ENCODE data around the gene AK2. TPM values are rescaled to one million over a fixed set of nuclear protein-coding genes. Genes with fewer than 3 reads are reported as not detected.

AK2 gene
- total RNA-seq, result 90.1 TPM

DNA sequence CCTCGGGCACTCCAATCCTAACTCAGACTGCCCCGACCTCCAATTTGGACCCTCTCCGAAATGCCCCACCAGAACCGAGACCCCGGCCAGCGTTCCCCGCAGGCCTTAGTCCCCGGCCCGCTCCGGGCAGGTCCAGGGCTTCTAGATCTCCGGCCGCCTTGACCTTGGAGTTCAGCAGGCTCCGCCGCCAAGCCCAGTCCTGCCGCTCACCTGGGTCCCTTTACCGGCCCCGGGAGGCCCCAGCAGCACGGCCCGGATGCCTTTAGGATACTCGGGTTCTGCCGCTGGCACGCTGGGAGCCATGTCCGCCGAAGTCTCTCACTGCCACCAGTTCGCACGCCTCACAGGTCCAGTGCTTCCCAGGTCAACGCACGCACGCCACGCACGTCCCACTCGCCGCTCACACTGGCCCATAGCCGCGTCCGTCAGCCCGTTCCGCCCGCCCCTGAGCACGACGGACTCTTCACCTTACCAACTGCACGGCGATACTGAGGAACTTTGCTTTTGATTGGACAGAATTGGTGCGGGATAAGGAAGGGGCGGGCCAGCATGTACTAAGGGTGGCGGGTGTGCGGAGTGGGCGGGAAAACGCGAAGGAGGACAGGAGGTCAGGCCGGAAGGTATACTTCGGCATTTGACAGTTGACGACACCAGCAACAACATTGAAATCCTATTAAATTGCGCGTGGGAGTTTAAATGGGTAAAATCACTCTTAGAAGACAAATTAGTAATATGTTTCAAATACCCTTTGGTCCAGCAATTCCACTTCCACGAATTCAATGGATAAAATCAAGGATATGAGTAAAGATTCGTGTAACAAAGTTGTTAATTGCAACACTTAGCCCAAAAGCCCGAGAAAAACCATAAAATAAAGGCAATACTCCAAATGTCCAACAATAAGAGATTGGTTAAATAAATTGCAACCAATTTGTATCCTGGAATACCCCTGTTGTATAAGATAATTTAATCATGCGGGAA is at the start of gene AK2:
Gene AK2, minus strand, starts transcription at position 358 of the 978 bp plus-strand sequence. Its CDS starts 55 bp downstream, at position 303.

DNA sequence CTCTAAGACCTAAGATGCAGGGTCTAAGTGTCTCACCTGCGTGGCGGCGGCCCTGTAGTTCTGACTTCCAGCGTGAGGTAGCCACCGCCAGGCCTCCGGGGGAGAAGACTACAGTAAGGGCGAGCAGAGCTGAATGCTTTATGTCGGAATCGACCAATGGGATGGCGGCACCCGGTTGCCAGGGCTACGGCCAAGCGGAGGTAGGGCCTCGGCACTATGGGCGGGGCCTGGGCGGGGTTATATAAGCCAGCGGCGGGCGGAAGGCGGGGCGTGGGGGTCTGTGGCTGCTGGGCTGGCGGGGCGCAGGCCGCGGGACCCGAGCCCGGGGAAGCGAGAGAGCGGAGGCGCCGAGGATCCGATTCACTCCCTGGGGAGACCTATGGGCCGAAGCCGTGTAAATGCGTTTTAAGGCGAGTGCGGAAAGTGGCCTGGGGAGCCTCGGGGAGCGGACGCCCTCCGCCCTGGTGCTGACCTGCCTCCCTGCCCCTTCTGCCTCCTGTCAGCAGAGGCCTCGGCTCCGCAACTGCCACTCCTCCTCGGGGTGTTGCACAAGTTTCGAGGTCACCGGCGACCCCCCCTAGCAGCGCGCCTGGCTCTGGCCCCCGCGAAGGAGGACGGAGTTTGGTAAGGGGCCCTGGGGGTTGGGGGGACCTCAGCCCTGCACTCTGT is 44.3 kb upstream of the AK2 start, which contains the start of gene AZIN2:
Gene AZIN2, plus strand, starts transcription at position 269 of the 669 bp plus-strand sequence. CDS start 1,097 bp downstream, outside the sequence.

DNA sequence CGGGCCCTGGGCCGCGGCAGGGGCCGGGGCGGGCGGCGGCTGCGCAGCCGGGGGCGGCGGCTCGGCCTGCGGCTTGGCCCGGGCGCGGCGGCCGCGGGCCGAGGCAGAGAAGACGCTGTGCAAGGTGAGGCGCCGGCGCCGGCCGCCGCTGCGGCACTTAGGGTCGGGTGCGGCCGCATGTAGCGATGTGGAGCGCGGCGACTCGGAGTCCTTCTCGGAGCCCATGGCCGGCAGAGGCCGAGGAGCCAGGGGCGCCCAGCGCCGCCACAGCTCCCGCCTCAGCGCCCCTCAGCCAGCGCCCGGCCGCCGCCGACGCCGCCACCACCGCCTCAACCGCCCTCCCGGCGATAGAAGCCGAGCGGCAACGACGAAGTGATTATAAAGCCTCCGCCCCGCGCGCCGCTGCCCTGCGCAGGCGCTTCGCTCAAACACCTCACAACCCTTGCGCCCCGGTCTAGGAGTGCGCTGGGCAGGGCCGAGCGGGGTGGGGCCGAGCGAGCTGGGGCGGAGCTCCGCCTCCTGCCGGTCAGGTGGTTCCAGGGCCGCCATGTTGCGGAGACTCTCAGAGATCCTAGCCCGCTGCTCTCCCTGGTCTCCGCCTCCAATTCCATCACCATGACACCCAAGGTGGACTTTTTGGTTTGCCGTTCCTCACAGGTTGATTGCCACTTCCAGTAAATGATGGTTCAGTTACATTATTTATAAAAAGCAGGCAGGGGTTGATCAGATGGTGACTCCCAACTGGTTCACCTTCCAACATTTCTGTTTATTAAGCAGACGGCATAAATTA is 72.0 kb downstream of the AK2 start, which contains the start of gene RNF19B:
Gene RNF19B, minus strand, starts transcription at position 349 of the 790 bp plus-strand sequence. Its CDS starts 124 bp downstream, at position 225.

Other genes starting within 250 kb of the AK2 start
- gene YARS1, start 219.5 kb downstream of the AK2 start, total RNA-seq, result 32.3 TPM
- gene S100PBP, start 219.2 kb downstream of the AK2 start, total RNA-seq, result 33.9 TPM
- gene FNDC5, start 166.0 kb downstream of the AK2 start, total RNA-seq, result 55.6 TPM
- gene HPCA, start 150.4 kb downstream of the AK2 start, total RNA-seq, result 0.58 TPM
- 11.9 TPM for gene TMEM54, start 135.5 kb downstream of the AK2 start, total RNA-seq
- 15.6 TPM for gene RNF19B, start 72.1 kb downstream of the AK2 start, total RNA-seq
- gene AZIN2, start 44.3 kb upstream of the AK2 start, total RNA-seq, result 15.0 TPM
- 8.4 TPM for gene TRIM62, start 145.2 kb upstream of the AK2 start, total RNA-seq
- 33.2 TPM for gene ZNF362, start 219.6 kb upstream of the AK2 start, total RNA-seq